ENCODE data around the gene DOK5. TPM values are rescaled to one million over a fixed set of nuclear protein-coding genes. Genes with fewer than 3 reads are reported as not detected.

Gene DOK5
- total and polyA plus RNA-seq, 10 of the 15 experiments (the other 5 are each of a cell fraction or from before 2014, with no cell fraction given) = 0.03 TPM; not detected in 9

- CTCF ChIA-PET = no interaction called here
- Histone ChIP-seq H3K27ac (ENCODE audit: control insufficient read depth, insufficient read depth) (no peak overlapping the region), H3K79me2 (ENCODE audit: control insufficient read depth, insufficient read depth, low read length) (no peaks in the 10 kb centered on the region), H4K20me1 (ENCODE audit: control insufficient read depth, insufficient read depth) (no peaks in the 10 kb centered on the region), H3K4me1 (ENCODE audit: control insufficient read depth, insufficient read depth, low read length) (peaks cover 4% of the 10 kb centered on the region; the same call in 1 of the 2 replicates), H3K27me3 (replicated peaks in 1 of 2; ENCODE audit: control insufficient read depth in 2 of 2, insufficient read depth in 2 of 2, low read length in 1 of 2) (no peaks in the 10 kb centered on the region), H2AFZ (ENCODE audit: control insufficient read depth, low read depth, low read length) (no peak overlapping the region), H3K36me3 (ENCODE audit: control insufficient read depth in 2 of 2, insufficient read depth in 2 of 2, low read length in 1 of 2) (no peaks in the 10 kb centered on the region), H3K4me2 (ENCODE audit: control insufficient read depth, insufficient read depth) (no peak overlapping the region), H3K9ac (ENCODE audit: control insufficient read depth, insufficient read depth, low read length) (no peak overlapping the region), H3K9me3 (replicated peaks; ENCODE audit: control insufficient read depth, insufficient read depth, low read length) (no peaks in the 10 kb centered on the region; the same call in 2 of the 3 replicates), H3K4me3 (no peak overlapping the region)
- intact Hi-C loops (cut with micrococcal nuclease; ENCODE audit: unreplicated experiment) (no loop called here), in situ Hi-C loops (cut with MboI) (no loop called here)
- POLR2A ChIA-PET = no interaction called here
- DNase-seq (ENCODE audit: low read depth, low spot score) = no peak
- SMC1A ChIA-PET (ENCODE audit: uncharacterized antibody, unreplicated experiment) = no interaction called here
- RAD21 ChIA-PET (ENCODE audit: unreplicated experiment) = no interaction called here
- no peak for TF ChIP-seq NFIC (IDR thresholded peaks at IDR 0.05; ENCODE audit: low read depth, low read length)
- peak in 1 of 2 experiments; percentile 63; a peak in 1 of 4 replicates for TF ChIP-seq ETV6 (conservative IDR thresholded peaks at IDR 0.05 in 1 of 2, IDR thresholded peaks at IDR 0.05 in 1 of 2; ENCODE audit: borderline replicate concordance in 1 of 2, low read depth in 1 of 2)
- no peak for TF ChIP-seq HDGF (IDR thresholded peaks at IDR 0.05)
- TF ChIP-seq SP1 (IDR thresholded peaks at IDR 0.05; ENCODE audit: low read depth, low read length) = no peak
- no TSS peak for BruUV-seq (replicated peaks)
- FAIRE-seq = no peak
- no peak for ATAC-seq
- 16% methylated on average over 10 of the region's 10 CpGs for WGBS (ENCODE audit: insufficient coverage, insufficient replicate concordance, low lambda C conversion rate, missing lambda C conversion rate)
These were observed 126.6 kb downstream of the DOK5 start for GRCh38 chr20:54601831-54602515.

GRCh38 chr20:54605319-54605718, 129.9 kb downstream of the DOK5 start:
- ChIA-PET POLR2A (no interaction called here), SMC1A (ENCODE audit: uncharacterized antibody, unreplicated experiment) (no interaction called here), CTCF (no interaction called here), RAD21 (ENCODE audit: unreplicated experiment) (no interaction called here)
- Histone ChIP-seq H4K20me1 (ENCODE audit: control insufficient read depth, insufficient read depth) (no peaks in the 10 kb centered on the region), H3K36me3 (ENCODE audit: control insufficient read depth in 2 of 2, insufficient read depth in 2 of 2, low read length in 1 of 2) (no peaks in the 10 kb centered on the region), H3K27me3 (replicated peaks in 1 of 2; ENCODE audit: control insufficient read depth in 2 of 2, insufficient read depth in 2 of 2, low read length in 1 of 2) (no peaks in the 10 kb centered on the region), H3K4me3 (no peak overlapping the region), H2AFZ (ENCODE audit: control insufficient read depth, low read depth, low read length) (no peak overlapping the region), H3K9me3 (replicated peaks; ENCODE audit: control insufficient read depth, insufficient read depth, low read length) (no peaks in the 10 kb centered on the region; the same call in 2 of the 3 replicates), H3K79me2 (ENCODE audit: control insufficient read depth, insufficient read depth, low read length) (no peaks in the 10 kb centered on the region), H3K4me1 (ENCODE audit: control insufficient read depth, insufficient read depth, low read length) (peaks cover 4% of the 10 kb centered on the region; the same call in 1 of the 2 replicates), H3K27ac (ENCODE audit: control insufficient read depth, insufficient read depth) (no peak overlapping the region), H3K4me2 (ENCODE audit: control insufficient read depth, insufficient read depth) (no peak overlapping the region), H3K9ac (ENCODE audit: control insufficient read depth, insufficient read depth, low read length) (no peak overlapping the region)
- intact Hi-C loops (cut with micrococcal nuclease; ENCODE audit: unreplicated experiment) = no loop called here
- in situ Hi-C loops (cut with MboI) = no loop called here
- TF ChIP-seq PBX3 (IDR thresholded peaks at IDR 0.05; ENCODE audit: insufficient replicate concordance, low read depth, low read length) = no peak
- TF ChIP-seq ETV6 (conservative IDR thresholded peaks at IDR 0.05 in 1 of 2, IDR thresholded peaks at IDR 0.05 in 1 of 2; ENCODE audit: borderline replicate concordance in 1 of 2, low read depth in 1 of 2) = 0 out of 4 replicates have a peak, but pooled peaks of 1 of the 2 experiments have one; percentile 52
- DNase-seq (ENCODE audit: low read depth, low spot score) (no peak), FAIRE-seq (no peak), ATAC-seq (no peak)
- 32% methylated on average over 3 of the region's 3 CpGs for WGBS (ENCODE audit: insufficient coverage, insufficient replicate concordance, low lambda C conversion rate, missing lambda C conversion rate)
- BruUV-seq (replicated peaks) = no TSS peak
